GM18868 (cell line): ENCODE measurements around the gene CCDC191.

ENCODE experiments used
- ATAC-seq: cut with Tn5 transposase; IDR thresholded peaks from one replicate; pipeline ENCODE4 v1.9.1; 2021; ENCODE audit warnings: mild to moderate bottlenecking, moderate library complexity; ENCODE audit not compliant: unreplicated experiment

The CCDC191 gene

DNA sequence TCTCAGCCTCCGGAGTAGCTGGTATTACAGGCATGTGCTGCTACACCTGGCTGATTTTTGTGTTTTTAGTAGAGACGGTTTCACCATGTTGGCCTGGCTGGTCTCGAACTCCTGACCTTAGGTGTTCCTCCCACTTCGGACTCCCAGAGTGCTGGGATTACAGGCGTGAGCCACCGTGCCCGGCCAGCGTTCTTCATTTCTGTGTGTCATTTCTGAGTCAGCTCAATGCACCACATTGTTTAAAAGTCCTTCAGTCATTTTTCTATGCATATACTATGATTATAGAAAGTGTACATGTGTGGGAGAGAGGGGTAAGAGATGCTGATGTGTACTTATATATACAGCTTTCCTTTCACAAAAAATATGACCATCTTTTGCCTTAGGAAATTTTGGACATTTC, 2.3 kb upstream of the CCDC191 start:
- ATAC-seq, result no peak

DNA sequence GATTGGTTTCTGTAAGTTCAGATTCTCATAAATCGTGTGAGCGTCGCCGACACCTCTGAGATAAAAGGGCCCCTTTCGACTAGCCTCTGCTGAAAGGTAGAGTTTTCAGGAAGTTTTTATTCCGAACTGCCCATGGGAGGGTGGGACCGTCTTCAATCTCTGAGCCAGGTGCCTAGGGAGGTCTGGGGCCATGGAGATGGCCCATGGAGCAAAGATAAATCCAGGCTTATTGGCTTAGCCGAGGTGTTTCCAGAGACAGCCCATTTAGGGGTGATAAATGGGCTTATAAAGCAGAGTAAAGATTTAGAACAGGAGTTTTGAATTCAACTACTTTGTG, 653 bp upstream of the CCDC191 start:
- peak; percentile 1 for ATAC-seq

DNA sequence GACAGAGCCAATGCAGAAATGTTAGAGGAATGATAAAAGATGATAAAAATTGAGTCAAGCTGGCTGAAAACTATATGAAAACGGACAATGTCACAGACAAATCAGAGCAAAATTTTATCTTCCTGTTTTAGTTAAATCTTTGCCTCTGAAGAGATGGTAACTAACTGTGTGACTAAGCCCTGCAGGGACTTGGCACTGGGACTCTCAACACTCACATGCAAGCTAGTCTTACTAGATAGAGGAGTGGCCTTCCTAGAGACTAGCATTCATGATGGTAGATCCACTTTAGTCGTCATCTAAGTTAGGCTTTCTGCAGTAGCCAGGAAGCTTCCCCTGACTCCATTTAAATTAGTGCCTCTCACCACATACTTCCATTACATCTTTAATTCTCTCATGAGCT, 4.1 kb downstream of the CCDC191 start:
- ATAC-seq, result no peak

DNA sequence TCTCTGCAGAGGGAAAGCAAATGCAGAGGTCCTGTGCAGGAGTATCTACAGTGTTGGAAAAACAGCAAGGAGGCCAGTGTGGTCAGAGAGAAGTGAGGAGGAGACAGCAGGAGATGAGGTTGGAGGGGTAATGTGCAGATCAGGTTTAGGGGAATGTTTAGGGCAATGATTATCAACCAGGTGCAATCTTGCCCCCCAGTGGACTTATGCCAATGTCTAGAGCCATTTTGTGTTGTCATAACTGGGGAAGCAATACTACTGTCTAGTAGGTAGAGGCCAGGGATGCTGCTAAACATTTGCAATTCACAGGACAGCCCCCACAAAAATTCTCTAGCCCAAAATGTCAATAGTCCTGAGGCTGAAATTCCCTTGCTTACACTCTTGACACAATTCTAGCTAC, 13.1 kb downstream of the CCDC191 start:
- no peak for ATAC-seq

DNA sequence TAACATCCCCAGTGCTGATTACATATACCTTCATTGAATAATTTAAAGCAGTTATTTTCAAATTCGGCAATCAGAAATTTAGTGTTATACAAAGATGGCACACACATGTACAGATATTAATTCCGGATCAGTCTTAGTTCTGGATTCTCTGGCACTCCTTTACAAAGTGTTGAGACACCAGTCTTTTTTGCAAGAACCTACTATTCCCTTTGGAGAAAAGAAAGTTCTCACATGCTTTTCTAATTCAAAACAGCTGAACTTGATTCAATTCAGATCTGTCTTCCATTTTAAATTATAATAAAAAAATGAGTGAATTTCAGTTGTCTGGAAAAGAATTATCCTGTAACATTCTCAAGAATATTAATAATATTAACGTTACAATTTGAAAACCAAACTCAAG, 20.4 kb downstream of the CCDC191 start:
- no peak for ATAC-seq

DNA sequence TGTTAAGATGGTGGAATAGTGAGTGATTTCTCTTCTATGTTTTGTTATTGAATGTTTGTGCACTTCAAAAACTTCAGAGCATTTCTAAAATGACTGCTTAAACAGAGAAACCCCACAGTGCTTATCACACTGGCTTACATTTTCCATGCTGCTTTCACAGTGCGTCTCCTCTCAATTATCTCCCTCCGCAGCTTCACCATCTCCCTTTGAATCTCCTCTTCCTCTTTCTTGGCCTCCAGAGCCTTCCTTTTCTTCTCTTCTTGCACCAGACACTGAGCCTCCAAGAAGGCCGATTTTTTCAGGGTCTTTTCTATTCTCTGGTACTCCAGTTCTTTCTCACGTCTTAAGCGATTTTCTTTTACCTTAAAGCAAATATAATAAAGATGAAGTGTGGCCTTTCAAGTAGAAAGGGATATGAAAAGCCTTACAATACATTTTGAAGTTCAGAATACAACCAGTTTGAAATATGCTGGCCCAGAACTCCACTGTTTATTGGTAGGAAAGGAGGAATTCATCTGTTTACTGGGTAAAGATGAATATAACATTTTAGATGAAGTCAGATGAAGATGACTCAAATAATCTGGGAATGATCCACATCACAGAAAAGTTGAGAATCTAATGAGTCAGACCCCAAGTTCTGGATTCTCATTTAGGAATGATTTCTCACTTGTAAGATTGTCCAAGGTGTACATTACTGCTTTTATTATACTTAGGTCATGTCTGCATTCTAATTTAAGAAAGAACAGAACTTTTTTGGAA, 21.4 kb downstream of the CCDC191 start:
- ATAC-seq, result no peak

DNA sequence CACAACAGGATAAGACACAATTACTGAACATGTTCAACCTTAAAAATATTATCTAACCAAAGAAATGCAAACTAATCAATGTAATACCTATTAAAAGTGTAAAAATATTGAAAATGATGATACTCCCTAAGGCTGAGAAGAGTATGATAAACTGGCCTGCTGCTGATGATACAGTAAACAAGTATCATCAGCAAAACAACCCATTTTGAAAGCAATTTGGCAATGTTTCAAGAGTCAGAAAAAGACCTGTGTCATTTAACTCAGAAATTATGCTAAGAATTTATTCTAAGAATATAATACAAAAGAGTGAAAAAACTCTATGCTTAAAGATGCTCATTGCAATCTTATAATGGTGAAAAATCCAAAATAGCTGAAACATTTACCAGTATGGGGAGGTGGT, 22.1 kb downstream of the CCDC191 start:
- ATAC-seq, result no peak

DNA sequence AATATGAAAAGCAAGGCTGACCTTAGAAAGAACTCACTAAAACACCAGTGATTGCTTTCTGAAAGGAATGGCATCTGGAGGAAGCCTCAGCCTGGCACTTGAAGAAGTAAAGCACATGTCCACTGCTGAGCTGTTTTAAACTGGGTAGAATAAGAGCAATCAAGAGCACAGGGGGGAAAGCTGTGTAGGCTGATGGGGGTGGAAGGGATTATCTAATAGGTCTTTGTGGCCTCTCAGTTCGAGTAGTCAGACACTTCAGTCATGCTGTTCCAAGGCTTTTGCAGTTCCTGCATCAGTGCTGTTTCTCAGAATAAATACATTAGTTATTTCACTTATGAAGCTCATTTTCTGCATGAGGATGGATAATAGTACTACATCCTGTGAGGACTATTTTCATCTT, 22.6 kb downstream of the CCDC191 start:
- no peak for ATAC-seq

DNA sequence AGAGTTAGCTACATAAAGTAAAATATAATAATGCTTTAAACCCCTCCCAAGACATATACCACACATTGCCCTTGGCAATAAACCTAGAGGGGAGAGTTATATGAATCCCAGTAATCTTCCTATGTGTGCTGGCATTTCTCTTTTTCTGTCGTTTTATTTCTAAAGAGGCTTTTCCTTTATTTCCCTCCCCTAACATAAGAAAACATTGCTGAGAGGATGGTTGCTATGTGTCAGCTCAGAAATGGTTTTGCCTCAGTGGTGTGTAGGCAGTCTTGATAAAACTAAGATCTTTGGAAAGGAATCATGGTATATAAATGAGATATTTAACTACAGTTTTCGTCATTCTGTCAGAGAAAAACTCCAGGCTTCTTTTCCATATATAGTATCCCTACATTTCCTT, 30.0 kb downstream of the CCDC191 start:
- no peak for ATAC-seq

DNA sequence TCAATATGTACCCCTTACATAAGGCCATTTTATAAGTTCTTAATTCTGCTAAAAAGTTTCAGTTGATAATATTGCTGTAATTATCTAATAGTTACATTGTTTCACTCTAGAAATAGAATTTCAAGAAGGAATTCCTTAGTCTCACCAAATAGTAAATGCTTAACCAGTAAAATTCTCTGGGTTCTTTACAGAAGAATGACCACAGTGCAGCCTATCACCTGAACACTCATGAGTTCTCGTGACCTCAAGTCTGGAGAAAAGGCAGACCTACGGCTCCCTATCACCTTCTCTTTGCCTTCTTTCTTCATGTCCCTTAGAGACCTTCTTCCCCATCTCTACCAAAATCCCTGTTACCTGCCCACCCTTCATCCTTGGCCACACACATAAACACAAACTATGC, 30.9 kb downstream of the CCDC191 start:
- ATAC-seq, result no peak

DNA sequence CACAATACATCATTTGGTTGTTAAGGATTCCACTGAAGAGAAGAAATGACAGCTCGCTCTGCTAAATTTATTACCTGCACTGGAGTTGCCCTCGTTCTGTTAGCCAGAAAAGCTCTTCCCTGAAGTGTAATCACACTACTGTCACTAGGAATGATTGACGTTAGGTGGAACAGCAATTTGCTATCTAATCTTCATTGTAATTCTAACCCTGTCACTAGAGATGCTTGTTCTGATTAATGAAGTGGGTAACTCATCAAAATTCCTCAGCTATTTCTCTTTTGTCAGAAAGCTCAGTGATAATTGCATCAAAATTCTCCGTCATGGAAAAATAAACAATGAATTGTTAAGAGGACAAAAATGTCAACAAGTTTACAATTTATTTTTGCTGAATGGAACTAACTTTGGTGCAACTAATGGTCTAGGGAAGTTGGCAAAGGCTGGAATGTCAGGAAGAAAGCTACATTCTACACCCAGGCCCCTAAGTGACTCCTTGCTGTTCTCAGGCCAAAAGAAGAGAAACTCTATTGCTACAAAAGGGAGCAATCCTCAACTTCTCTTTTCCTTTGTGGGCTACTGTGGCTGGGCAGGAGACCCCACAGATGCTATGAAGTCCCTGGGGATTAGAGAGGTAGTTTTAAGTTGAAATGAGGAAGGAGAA, 34.1 kb downstream of the CCDC191 start:
- ATAC-seq, result no peak

DNA sequence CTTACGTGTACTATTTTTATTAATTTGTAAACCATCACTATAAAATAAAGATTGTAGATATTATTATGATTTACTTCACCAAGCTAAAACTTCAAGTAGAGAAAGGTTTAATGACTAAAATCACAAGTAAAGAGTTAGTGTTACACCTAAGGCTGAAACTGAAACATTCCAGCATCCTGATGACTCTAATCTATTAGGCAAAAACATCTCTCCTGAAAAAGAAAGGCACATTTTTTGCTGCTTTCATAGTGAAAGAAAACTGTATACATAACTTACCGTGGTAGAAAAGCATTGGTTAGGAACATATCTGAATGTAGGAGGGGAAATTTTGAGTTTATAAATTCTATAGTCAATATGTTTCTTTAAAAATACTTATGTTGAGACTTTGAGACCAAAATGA, 35.4 kb downstream of the CCDC191 start:
- ATAC-seq, result no peak

DNA sequence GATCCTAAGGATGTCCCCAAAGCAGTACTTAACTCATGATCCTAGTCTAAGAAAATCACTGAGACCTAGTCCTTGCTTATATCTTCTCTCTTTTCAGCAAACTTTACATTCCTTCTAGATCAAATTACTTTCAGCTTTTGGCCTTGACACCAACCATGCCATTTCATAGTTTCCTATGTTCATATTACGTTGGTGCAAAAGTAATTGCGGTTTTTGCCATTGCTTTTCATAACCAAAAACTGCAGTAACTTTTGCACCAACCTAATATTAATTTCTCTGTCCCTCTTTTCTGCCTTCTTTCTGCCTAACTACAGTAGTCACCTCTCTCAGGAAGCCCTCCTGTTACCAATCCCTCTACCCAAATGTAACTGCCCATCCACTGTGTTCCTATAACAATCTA, 36.8 kb downstream of the CCDC191 start:
- no peak for ATAC-seq

DNA sequence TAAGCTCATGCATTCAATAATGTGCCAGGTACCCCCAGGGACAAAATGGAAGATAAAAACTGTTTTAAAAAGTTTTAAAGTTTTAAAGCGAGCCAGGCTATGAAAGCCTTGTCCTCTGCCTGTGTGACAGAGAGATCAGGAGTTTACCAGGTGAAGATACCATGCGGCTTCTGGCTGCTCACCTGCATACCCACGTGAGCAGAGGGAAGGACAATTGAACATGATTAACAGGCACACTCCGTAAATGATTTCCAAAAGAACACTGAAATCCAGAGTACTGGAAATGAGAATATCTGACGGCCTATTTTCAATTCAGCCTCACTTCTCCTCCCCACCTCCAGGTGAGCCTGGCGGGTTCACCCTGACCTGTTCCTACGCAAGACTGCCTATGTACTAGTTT, 42.1 kb downstream of the CCDC191 start:
- no peak for ATAC-seq

DNA sequence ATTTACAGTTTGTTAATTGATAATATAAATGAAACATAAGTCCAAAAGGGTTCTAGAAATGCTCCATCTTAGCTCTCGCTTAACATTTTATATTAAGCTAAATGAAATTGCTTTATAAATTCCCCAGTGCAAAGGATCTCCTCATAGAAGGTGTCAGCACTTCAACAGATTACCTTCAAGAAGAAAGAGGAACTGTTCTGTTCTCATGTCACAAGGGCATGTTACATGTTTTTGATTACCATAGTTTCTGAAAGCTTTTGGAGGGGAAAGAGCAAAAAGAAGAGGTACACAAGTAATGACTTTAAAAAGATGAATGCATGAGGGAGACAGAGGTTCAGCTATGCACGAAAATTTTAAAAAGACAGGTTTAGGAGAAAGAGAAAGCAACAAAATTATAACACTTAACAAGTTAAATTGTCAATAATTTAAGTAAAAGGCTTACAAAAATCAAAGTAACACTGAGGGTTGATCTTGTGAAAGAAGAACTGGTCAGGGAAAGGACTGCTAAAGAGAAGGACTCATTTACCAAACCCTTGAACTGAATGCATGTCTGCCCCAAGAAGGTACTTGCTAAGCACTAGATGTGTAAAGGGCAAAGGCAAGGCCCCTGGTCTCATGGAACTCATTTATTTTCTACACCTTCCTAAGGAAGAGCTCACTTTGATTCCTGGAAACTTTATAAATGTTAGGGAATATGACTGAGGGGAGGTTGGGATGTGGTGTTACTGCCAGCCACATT, 45.1 kb downstream of the CCDC191 start:
- peak; percentile 97 for ATAC-seq

DNA sequence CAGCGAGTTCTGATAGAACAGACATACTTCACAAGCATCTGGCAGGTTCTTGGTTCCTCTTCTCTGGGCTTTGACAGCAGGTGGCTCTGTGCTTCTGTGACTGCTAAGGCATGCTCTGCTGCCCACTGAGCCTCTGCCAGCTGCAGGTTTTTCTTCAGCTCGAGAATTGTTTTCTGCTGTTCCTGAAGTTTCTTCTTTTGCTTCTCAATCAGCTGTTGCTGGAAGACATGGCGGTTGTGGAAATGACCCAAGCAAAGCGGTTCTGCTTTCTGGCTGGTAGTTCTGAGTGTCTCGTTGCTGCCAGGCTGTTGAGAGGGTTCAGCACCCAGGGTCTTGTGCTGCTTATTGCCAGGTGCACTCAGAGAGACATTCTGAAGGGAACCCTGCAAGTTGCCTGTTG, 50.8 kb downstream of the CCDC191 start:
- peak; percentile 98 for ATAC-seq

DNA sequence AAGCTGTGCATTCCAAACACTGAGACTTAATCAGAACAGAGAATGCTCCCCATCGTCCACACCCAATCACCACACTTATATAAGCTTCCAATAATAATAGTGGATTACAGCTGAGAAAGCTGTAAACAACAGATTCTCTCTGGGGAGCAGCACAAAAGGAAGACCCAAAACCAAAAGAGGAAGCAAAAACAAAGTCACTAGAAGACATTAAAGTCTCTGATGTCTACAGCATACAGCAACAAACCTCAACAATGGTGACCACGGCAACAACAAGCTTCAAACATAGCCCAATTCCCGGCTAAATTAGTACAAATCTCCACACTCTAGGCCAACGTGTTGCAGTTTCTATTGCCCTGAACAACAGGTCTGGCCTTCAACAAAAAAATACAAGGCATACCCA, 70.8 kb downstream of the CCDC191 start:
- peak; percentile 86 for ATAC-seq

DNA sequence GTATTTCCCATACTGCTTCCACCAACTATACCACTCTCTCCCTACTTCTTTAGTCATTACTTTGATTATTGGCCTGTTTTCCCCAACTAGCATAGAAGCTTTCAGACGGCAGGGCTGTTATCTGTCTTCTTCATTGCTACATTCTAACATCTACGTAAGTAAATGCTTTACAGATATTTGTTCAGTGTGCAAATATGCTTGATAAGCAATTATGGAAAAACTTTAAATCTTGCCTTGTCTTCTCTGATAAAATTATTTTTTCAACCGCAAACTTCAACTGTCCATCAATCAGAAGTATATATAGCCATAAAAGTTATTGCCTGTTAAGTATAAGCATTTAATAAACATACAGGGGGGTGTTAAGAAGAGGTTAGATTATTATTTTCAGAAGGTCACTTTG, 72.8 kb downstream of the CCDC191 start:
- ATAC-seq, result no peak

DNA sequence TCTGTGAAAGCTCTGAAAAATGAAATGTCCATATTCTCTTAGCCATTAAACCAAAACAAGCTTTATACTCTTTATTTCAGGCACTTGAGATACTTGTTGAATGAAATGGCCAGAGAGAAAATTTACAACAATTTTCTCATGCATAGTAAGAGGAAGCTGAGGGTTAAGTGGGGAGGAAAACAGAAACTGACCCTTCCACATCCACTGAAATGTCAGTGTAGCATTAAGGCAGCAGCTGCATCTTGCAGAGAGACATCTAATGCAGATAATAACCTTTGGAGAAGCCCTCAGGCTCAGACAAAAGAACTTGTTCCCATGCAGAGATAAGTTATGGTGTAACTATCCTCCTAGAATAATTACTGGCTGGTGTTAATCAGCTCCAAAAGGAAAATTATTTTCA, 74.5 kb downstream of the CCDC191 start:
- no peak for ATAC-seq

DNA sequence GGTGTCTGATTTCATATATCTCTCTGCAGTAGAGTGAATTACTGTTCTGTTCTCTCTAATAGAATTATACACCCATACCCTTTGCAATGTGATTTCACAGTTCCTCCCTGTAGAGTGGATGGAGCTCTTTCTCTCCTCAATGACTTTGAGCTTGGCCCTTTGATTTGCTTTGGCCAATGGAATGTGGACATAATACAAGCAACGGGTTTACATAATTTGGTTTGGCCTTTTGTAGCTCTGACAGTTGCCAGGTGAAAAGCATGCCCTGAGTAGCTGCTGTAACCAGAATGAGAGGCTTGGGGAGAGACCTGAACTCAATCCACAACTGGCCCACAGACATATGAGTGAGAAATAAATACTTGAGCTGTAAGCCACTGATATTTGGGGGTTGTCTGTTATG, 76.4 kb downstream of the CCDC191 start:
- no peak for ATAC-seq

DNA sequence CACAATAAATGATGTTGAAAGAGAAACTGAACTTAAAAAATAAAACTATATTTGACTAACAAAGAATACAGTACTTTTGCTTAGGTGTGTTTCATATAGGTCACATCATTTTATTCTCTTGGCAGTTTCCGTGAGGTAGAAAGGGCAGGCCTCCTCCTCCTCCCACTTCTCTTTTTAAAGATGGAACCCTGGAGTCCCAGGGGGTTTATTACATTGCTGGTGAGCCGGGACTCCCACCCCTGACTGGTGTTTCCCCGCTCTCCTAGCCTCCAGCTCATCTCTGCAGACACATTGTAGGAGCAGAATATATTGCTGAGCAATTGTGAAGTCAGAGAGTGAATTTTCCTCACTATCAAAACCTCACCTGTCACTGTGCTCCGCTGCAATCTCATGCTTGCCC, 78.5 kb downstream of the CCDC191 start:
- ATAC-seq, result peak; percentile 58

DNA sequence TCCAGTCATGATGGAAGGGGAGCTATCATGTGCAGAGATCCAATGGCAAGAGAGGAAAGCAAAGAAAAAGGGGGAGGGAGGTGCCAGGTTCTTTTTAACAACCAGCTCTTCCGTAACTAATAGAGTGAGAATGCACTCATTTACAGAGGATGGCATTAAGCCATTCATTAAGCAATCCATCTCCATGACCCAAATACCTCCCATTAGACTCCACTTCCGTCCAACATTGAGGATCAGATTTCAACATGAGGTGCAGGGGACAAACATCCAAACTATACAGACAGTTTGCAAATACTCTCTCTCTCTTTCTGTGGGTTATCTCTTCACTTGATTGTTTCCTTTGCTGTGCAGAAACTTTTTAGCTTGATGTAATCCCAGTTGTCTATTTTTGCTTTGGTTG, 87.3 kb downstream of the CCDC191 start:
- no peak for ATAC-seq
